SK-N-SH treated with all-trans-retinoic acid at 6 μM for 48 hours (cell line): ENCODE measurements around the gene ZFYVE27.

Source experiments
- CREB5 ChIP-seq: fragments of 250-450 bp; sonication (Bioruptor Pico); IDR thresholded peaks from 2 replicates; pipeline ENCODE4 v1.5.1; 2020; ENCODE audit warnings: low read depth, mild to moderate bottlenecking, moderate library complexity
- ISL1 ChIP-seq: fragments of 250-450 bp; sonication (Bioruptor Pico); IDR thresholded peaks from 2 replicates; pipeline ENCODE4 v2.1.2; 2022; ENCODE audit warnings: mild to moderate bottlenecking, moderate library complexity
- OSR1 ChIP-seq: fragments of 250-450 bp; sonication (Bioruptor Pico); IDR thresholded peaks from 2 replicates; pipeline ENCODE4 v1.8.0; 2022; ENCODE audit warnings: moderate library complexity, mild to moderate bottlenecking, inconsistent platforms
- ZFP3 ChIP-seq: fragments of 250-450 bp; sonication (Bioruptor Pico); IDR thresholded peaks from 2 replicates; pipeline ENCODE4 v1.5.0; 2020; ENCODE audit warnings: mild to moderate bottlenecking, moderate library complexity
- ZFP30 ChIP-seq: fragments of 450-650 bp; formaldehyde crosslinking; IDR thresholded peaks from 2 replicates; pipeline ENCODE4 v1.5.0; 2022; ENCODE audit warnings: mild to moderate bottlenecking, moderate library complexity
- ZNF565 ChIP-seq: fragments of 450-650 bp; formaldehyde crosslinking; conservative IDR thresholded peaks from 2 replicates; pipeline ENCODE4 v1.5.0; 2020; ENCODE audit warnings: low read depth, mild to moderate bottlenecking, moderate library complexity
- ZNF8 ChIP-seq: fragments of 450-650 bp; formaldehyde crosslinking; IDR thresholded peaks from 2 replicates; pipeline ENCODE4 v1.5.0; 2020; ENCODE audit warnings: mild to moderate bottlenecking, moderate library complexity

GRCh38 chr10:97785231-97785630 lies 48.3 kb downstream of the ZFYVE27 start:
- TF ChIP-seq CREB5 (CRISPR knock-in tag) (no peak), ZNF8 (CRISPR knock-in tag) (no peak), OSR1 (CRISPR knock-in tag) (no peak), ZFP30 (CRISPR knock-in tag) (no peak), ZFP3 (CRISPR knock-in tag) (no peak), ISL1 (no peak), ZNF565 (CRISPR knock-in tag) (no peak)
